CD4-positive, alpha-beta T cell treated with Interleukin-15 for 4 hours (primary cell): ENCODE measurements around the gene TIMP2.
"Not testable (repeated sequence)": the region's sequence is repeated elsewhere in the genome, so short reads cannot be mapped to it uniquely, and the experiment has no call there.

Source experiments
- DNase-seq: peaks from one replicate; pipeline ENCODE4 v3.0.0-alpha.2; 2020; ENCODE audit warnings: low spot score

Gene TIMP2

GRCh38 chr17:78905541-78905940, 19.6 kb downstream of the TIMP2 start:
- no peak for DNase-seq

GRCh38 chr17:78905116-78905515, 20.1 kb downstream of the TIMP2 start:
- no peak for DNase-seq

DNA sequence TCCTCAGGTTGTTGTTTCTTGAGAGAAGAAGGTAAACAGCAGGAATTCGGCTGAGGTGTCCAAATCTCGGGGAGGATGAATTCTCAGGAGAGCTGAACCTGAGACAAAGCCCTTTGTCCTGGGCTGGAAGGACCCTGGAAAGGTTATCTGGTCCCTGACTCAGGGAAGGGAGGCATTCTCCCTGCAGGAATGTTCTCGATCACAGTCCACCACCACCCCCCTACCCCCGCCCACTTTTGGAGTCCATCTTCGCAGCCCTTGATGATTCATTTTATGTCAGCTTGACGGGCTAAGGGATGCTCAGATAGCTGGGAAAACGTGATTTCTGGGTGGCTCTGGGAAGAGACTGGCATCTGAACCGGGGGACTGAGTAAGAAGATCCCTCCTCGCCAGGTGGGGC, 20.8 kb downstream of the TIMP2 start:
- DNase-seq = no peak

DNA sequence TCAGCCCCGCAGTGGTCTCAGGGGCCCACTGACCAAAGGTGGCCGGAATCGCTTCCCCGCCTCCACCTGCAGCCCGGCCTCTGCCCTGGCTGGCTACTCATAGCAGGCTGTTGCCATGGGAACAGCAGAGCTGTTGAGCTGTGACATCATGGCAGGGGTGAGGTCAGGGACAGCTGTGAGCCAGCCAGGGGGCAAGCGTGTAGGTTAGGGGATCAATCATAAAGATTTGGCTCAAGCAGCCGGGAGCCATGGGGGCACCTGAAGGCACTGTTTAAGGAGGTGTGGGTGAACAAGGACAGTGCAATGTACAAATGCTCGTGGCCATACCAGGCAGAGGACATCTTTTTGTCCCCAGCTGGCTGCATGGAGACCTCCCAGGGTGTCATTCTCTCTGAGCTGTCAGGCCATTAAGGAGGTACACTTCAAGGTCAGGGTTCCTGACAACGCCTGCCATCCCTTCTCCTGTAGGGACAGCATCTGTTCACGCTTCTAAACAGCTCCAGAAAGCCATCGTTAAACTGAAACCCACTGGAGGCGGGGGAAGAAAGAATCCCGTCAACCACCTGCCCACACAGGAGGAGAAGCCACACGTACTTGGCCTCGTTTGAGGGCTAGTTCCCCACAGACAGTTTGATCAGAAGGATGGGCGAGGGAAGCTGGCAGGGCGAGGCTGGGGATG, 21.9 kb downstream of the TIMP2 start, which contains the start of gene CEP295NL:
TSS of gene CEP295NL (minus strand) at position 101 of the 679 bp plus-strand sequence. CDS start 1,373 bp downstream, outside the sequence.
- DNase-seq = no peak

GRCh38 chr17:78902231-78902630, 23.0 kb downstream of the TIMP2 start:
- not testable (repeated sequence) for DNase-seq

DNA sequence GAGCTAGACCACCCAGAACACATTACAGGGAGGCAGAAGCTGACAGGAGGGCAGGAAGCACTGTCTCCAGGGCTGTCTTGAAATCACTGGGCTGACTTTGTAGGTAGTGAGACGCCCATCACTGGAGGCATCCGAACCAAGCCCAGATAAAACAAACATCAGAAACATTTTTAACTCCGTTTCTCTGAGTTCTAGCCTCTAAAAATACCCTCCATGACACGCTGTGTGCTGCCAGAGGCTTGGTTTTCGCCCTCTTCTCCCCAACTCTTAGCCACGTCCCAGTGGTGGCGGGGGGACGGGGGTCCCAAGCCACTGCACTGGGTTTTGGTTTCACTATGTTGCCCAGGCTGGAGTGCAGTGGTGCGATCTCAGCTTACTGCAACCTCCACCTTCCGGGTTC, 23.4 kb downstream of the TIMP2 start:
- no peak for DNase-seq

- DNase-seq = no peak
These were observed 24.4 kb downstream of the TIMP2 start for GRCh38 chr17:78900816-78901215.

- no peak for DNase-seq
These were observed 25.6 kb downstream of the TIMP2 start for GRCh38 chr17:78899361-78900260.

DNA sequence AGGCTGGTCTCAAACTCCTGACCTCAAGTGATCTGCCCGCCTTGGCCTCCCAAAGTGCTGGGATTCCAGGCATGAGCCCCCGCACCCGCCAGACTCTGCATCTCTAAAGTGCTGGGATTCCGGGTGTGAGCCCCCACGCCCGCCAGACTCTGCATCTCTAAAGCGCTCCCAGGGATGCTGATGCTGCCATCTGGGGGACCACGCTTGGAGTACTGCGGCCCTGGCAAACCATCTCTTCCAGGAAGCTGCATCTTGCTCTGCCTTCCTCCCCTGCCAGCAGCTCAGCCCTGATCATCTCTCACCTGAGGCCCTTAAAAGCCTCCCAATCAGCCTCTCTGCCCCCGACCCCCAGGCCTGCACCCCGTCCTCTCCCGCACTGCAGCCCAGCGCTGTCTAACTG, 26.2 kb downstream of the TIMP2 start:
- no peak for DNase-seq

- no peak for DNase-seq
These were observed 26.9 kb downstream of the TIMP2 start for GRCh38 chr17:78898075-78898836.

GRCh38 chr17:78897664-78898047, 27.5 kb downstream of the TIMP2 start:
- no peak for DNase-seq

DNA sequence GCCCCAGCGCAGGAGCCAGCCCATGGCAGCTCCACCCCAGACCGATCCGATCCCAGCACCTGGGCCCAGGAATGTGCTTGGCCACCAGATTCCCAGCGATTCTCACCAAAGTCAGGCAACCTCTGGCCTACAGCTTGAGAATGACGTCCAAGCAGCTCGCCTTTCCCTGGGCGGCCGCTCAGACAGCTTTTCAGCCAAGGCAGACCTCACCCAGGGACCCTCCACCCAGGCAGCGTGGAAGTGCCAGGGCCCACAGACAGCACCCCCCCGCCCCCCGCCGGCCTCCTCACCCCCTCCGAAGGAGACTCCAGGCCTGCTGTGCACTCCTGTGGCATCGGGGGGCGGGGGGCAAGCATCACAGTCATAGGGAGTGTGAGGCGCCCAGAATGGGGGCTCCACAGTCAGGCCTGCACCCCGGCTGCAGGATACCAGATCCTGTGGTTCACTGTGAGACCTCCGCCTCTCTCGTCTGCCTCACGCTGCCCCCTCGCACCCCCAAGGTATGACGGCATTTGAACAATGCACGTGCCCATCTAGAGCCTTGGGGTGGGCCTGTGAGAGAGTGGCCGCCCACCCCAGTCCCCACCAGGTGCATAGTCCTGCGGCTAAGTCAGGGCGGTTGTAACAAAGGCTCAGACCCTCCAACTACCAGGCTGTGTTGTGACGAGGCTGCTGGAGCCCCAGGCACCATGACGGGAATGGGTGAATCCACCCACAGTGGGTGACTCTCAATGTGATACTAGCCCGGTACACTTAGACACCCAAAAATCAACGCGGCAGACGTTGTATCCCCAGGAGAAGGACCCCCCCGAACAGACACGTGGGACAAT, 28.1 kb downstream of the TIMP2 start:
- no peak for DNase-seq

DNA sequence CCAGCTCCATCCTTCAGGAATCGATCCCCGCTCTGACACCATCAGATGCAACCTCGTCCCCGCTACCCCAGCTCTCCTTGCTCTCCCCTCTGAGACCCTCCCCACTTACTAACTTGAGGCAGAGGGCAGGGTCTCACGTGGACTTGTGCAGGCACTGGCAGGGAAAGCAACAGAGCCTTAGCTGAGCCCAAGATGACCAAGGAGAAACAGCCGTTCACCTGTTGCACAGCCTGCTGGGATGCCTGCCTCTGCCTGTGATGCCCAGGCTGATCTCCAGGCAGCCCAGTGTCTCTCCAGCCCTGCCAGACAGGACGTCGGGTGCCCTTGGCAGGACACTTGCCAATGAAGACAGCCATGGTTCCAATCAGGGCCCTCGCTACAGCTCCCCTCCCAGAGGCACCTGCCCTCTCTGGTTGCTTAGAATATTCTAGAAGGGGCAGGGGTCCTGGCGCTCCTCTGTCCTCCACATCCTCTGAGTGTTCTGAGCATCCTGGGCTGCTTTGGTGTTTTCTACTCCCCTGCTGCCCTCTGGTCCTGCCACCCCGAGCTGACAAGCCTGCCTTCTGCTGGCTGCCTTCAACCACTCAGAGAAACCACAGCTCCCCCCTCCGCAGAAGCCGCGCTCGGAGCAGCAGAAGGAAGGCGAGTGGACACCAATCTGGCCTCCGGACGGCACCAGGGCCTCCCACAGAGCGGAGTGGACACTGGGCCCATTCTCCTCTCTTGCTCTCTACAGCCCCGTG, 28.9 kb downstream of the TIMP2 start:
- DNase-seq = no peak

DNA sequence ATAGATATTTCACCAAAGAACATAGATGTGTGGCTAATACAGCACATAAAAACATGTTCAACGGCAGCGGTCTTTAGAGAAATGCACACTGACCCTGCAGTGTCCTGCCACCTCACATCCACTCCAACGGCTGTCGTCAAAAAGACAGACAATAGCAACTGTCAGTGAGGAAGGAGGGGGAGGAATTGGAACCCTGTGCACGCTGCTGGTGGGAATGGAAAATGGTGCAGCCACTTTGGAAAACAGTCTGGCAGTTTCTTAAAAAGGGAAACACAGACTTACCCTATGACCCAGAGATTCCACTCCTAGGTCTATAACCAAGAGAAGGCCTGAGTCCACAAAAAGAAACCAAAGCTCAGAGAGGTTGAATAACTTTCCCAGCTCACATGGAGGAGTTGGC, 29.9 kb downstream of the TIMP2 start:
- DNase-seq = no peak

DNA sequence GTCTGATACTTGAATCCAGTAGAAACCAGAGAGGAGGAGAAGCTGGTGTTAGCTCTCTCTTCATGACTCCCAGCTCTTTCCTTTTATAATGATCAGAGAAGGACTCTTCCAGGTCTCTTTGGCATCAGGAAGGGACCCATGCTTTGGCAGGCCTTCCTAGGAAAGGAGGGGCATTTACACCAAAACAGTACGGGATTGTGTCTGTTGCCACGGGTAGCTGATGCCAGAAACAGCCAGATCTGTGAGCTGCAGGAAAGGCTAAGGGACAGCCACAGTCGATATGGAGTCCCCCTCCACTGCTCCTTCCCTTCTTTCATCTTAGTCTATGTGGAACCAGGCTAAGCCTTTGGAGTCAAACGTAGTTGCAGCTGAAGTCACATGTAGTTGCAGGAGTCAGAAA, 31.5 kb downstream of the TIMP2 start:
- DNase-seq = no peak

DNA sequence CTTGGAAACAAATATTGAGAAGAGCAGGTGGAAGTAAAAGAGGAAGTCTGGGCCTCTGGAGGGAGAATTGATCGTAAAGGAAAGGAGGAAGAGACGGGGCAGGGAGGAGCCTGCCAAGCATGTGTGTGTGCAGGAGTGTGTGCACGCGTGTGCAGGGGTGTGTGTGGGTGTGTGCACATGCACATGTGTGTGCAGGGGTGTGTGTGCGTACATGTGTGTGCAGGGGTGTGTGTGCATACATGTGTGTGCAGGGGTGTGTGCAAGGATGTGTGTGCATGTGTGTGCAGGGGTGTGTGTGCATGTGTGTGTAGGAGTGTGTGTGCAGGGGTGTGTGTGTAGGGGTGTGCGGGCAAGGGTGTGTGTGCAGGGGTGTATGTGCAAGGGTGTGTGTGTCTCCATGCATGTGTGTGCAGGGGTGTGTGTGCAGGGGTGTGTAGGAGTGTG, 32.2 kb downstream of the TIMP2 start:
- no peak for DNase-seq

GRCh38 chr17:78892520-78892919, 32.7 kb downstream of the TIMP2 start:
- no peak for DNase-seq

GRCh38 chr17:78892062-78892456, 33.1 kb downstream of the TIMP2 start:
- DNase-seq = no peak

GRCh38 chr17:78891406-78892061, 33.7 kb downstream of the TIMP2 start:
- DNase-seq = no peak

GRCh38 chr17:78890498-78890897, 34.7 kb downstream of the TIMP2 start:
- peak; percentile 34 for DNase-seq
